ENCODE results near the gene CACNB3.

GRCh38 chr12:48824905-48825304 lies 6.6 kb downstream of the CACNB3 start:
- TF ChIP-seq CTCF (conservative IDR thresholded peaks at IDR 0.05 in 1 of 2, IDR thresholded peaks at IDR 0.05 in 1 of 2; ENCODE audit: extremely low read depth in 1 of 2, insufficient read depth in 1 of 2, low read depth in 1 of 2, low read length in 2 of 2) (no peak), EZH2 (IDR thresholded peaks at IDR 0.05; ENCODE audit: borderline replicate concordance, low read length) (no peak)
